ENCODE results near the gene HMGB4.

GRCh38 chr1:33874636-33875035 lies 10.8 kb downstream of the HMGB4 start:
- TF ChIP-seq REST (IDR thresholded peaks at IDR 0.05; ENCODE audit: borderline replicate concordance) (no peak), REST (CRISPR knock-in tag; IDR thresholded peaks at IDR 0.05; ENCODE audit: low read depth) (no peak), EZH2 (IDR thresholded peaks at IDR 0.05; ENCODE audit: borderline replicate concordance, low read depth, low read length) (no peak)

Measured in K562 (cell line).